HG02610 (cell line): Measurements from ENCODE around the gene PGM2.

Source experiments
- ATAC-seq: cut with Tn5 transposase; IDR thresholded peaks from one replicate; pipeline ENCODE4 v1.9.1; 2021; ENCODE audit warnings: mild to moderate bottlenecking, moderate library complexity; ENCODE audit not compliant: unreplicated experiment

The PGM2 gene

GRCh38 chr4:37860266-37860665 lies 33.8 kb downstream of the PGM2 start:
- no peak for ATAC-seq

- ATAC-seq = no peak
These were observed 36.5 kb downstream of the PGM2 start for GRCh38 chr4:37862961-37863360.

- ATAC-seq = no peak
These were observed 38.3 kb downstream of the PGM2 start for GRCh38 chr4:37864786-37865185.

GRCh38 chr4:37865450-37865849 lies 39.0 kb downstream of the PGM2 start:
- ATAC-seq = no peak

GRCh38 chr4:37867102-37867501 lies 40.6 kb downstream of the PGM2 start:
- ATAC-seq = no peak

GRCh38 chr4:37868238-37868637 lies 41.8 kb downstream of the PGM2 start:
- no peak for ATAC-seq

- peak; percentile 55 for ATAC-seq
These were observed 46.0 kb downstream of the PGM2 start for GRCh38 chr4:37872310-37872988.

GRCh38 chr4:37873386-37873785 lies 46.9 kb downstream of the PGM2 start:
- ATAC-seq = no peak

GRCh38 chr4:37876156-37876555 lies 49.7 kb downstream of the PGM2 start:
- no peak for ATAC-seq

GRCh38 chr4:37879365-37879764 lies 52.9 kb downstream of the PGM2 start:
- ATAC-seq = no peak

GRCh38 chr4:37881811-37882210 lies 55.3 kb downstream of the PGM2 start:
- no peak for ATAC-seq

- no peak for ATAC-seq
These were observed 56.3 kb downstream of the PGM2 start for GRCh38 chr4:37882665-37883296.

- no peak for ATAC-seq
These were observed 58.5 kb downstream of the PGM2 start for GRCh38 chr4:37884855-37885487.

GRCh38 chr4:37885496-37885895 lies 59.0 kb downstream of the PGM2 start:
- no peak for ATAC-seq

GRCh38 chr4:37889849-37890800 lies 63.6 kb downstream of the PGM2 start:
- peak; percentile 3 for ATAC-seq

- peak; percentile 40 for ATAC-seq
These were observed 64.3 kb downstream of the PGM2 start, which contains the start of gene TBC1D1 for GRCh38 chr4:37890801-37891259. TBC1D1 (plus strand) TSS chr4:37891084; CDS start chr4:37902096, 11,012 bp downstream.

GRCh38 chr4:37891260-37892159 lies 65.0 kb downstream of the PGM2 start:
- peak; percentile 48 for ATAC-seq

GRCh38 chr4:37892641-37893040 lies 66.2 kb downstream of the PGM2 start:
- ATAC-seq = peak; percentile 63

- no peak for ATAC-seq
These were observed 66.7 kb downstream of the PGM2 start for GRCh38 chr4:37893164-37893563.

- no peak for ATAC-seq
These were observed 68.8 kb downstream of the PGM2 start for GRCh38 chr4:37895271-37895670.
